Mucosa of stomach (tissue), 1 donor: ENCODE measurements around the gene HS2ST1.

Source experiments
- H3K27me3 ChIP-seq: one replicate; pipeline ENCODE4 v1.7.0; 2013; ENCODE audit warnings: mild to moderate bottlenecking, low read length; ENCODE audit not compliant: control insufficient read depth, insufficient read depth
- H3K36me3 ChIP-seq: one replicate; pipeline ENCODE4 v1.7.0; 2013; ENCODE audit warnings: low read length; ENCODE audit not compliant: control insufficient read depth, insufficient read depth
- H3K4me1 ChIP-seq: one replicate; pipeline ENCODE4 v1.7.0; 2013; ENCODE audit warnings: mild to moderate bottlenecking, low read length; ENCODE audit not compliant: control insufficient read depth, insufficient read depth
- H3K4me3 ChIP-seq: one replicate; pipeline ENCODE4 v1.7.0; 2013; ENCODE audit warnings: low read length
- H3K9ac ChIP-seq: one replicate; pipeline ENCODE4 v1.7.0; 2013; ENCODE audit warnings: mild to moderate bottlenecking, low read length, moderate library complexity
- H3K9me3 ChIP-seq: one replicate; pipeline ENCODE4 v1.7.0; 2013; ENCODE audit warnings: mild to moderate bottlenecking, low read length, moderate library complexity; ENCODE audit not compliant: control insufficient read depth
- donor health status: Pancreatic carcinoma.

HS2ST1 gene

GRCh38 chr1:87108814-87109411 lies 194.5 kb downstream of the HS2ST1 start:
- Histone ChIP-seq H3K4me1 (peaks cover 5% of the 10 kb centered on the region), H3K9ac (no peak overlapping the region), H3K36me3 (no peaks in the 10 kb centered on the region), H3K27me3 (no peaks in the 10 kb centered on the region), H3K4me3 (no peak overlapping the region), H3K9me3 (no peaks in the 10 kb centered on the region)

- Histone ChIP-seq H3K27me3 (no peaks in the 10 kb centered on the region), H3K4me1 (no peaks in the 10 kb centered on the region), H3K36me3 (no peaks in the 10 kb centered on the region), H3K4me3 (no peak overlapping the region), H3K9me3 (no peaks in the 10 kb centered on the region), H3K9ac (no peak overlapping the region)
Observed at GRCh38 chr1:87111659-87112371, 197.4 kb downstream of the HS2ST1 start.

GRCh38 chr1:87113313-87113712 lies 198.9 kb downstream of the HS2ST1 start:
- no peaks in the 10 kb centered on the region for H3K27me3 ChIP-seq
- no peak overlapping the region for H3K9ac ChIP-seq
- no peaks in the 10 kb centered on the region for H3K4me1 ChIP-seq
- no peaks in the 10 kb centered on the region for H3K9me3 ChIP-seq
- H3K36me3 ChIP-seq = no peaks in the 10 kb centered on the region
- H3K4me3 ChIP-seq = no peak overlapping the region

GRCh38 chr1:87115317-87115890 lies 201.0 kb downstream of the HS2ST1 start:
- H3K4me1 ChIP-seq = no peaks in the 10 kb centered on the region
- no peaks in the 10 kb centered on the region for H3K9me3 ChIP-seq
- no peaks in the 10 kb centered on the region for H3K27me3 ChIP-seq
- H3K36me3 ChIP-seq = no peaks in the 10 kb centered on the region
- no peak overlapping the region for H3K9ac ChIP-seq
- H3K4me3 ChIP-seq = no peak overlapping the region

- no peak overlapping the region for H3K9ac ChIP-seq
- H3K27me3 ChIP-seq = no peaks in the 10 kb centered on the region
- H3K4me3 ChIP-seq = no peak overlapping the region
- H3K36me3 ChIP-seq = no peaks in the 10 kb centered on the region
- no peaks in the 10 kb centered on the region for H3K4me1 ChIP-seq
- H3K9me3 ChIP-seq = no peaks in the 10 kb centered on the region
Observed at GRCh38 chr1:87115891-87116290, 201.5 kb downstream of the HS2ST1 start.

GRCh38 chr1:87117761-87118368 lies 203.4 kb downstream of the HS2ST1 start:
- H3K4me1 ChIP-seq = no peaks in the 10 kb centered on the region
- no peaks in the 10 kb centered on the region for H3K36me3 ChIP-seq
- H3K4me3 ChIP-seq = no peak overlapping the region
- H3K27me3 ChIP-seq = no peaks in the 10 kb centered on the region
- H3K9me3 ChIP-seq = no peaks in the 10 kb centered on the region
- no peak overlapping the region for H3K9ac ChIP-seq

GRCh38 chr1:87119541-87120140 lies 205.2 kb downstream of the HS2ST1 start:
- H3K9me3 ChIP-seq = no peaks in the 10 kb centered on the region
- H3K36me3 ChIP-seq = no peaks in the 10 kb centered on the region
- no peak overlapping the region for H3K9ac ChIP-seq
- H3K4me3 ChIP-seq = no peak overlapping the region
- no peaks in the 10 kb centered on the region for H3K27me3 ChIP-seq
- no peaks in the 10 kb centered on the region for H3K4me1 ChIP-seq

- H3K4me1 ChIP-seq = no peaks in the 10 kb centered on the region
- no peaks in the 10 kb centered on the region for H3K27me3 ChIP-seq
- H3K9me3 ChIP-seq = no peaks in the 10 kb centered on the region
- H3K36me3 ChIP-seq = no peaks in the 10 kb centered on the region
- no peak overlapping the region for H3K4me3 ChIP-seq
- H3K9ac ChIP-seq = no peak overlapping the region
Observed at GRCh38 chr1:87120779-87121178, 206.3 kb downstream of the HS2ST1 start.

GRCh38 chr1:87121711-87122163 lies 207.3 kb downstream of the HS2ST1 start:
- no peaks in the 10 kb centered on the region for H3K9me3 ChIP-seq
- H3K4me1 ChIP-seq = no peaks in the 10 kb centered on the region
- H3K27me3 ChIP-seq = no peaks in the 10 kb centered on the region
- H3K4me3 ChIP-seq = no peak overlapping the region
- no peaks in the 10 kb centered on the region for H3K36me3 ChIP-seq
- no peak overlapping the region for H3K9ac ChIP-seq

GRCh38 chr1:87122243-87122642 lies 207.8 kb downstream of the HS2ST1 start:
- no peaks in the 10 kb centered on the region for H3K27me3 ChIP-seq
- no peak overlapping the region for H3K4me3 ChIP-seq
- H3K4me1 ChIP-seq = no peaks in the 10 kb centered on the region
- H3K9ac ChIP-seq = no peak overlapping the region
- no peaks in the 10 kb centered on the region for H3K9me3 ChIP-seq
- H3K36me3 ChIP-seq = no peaks in the 10 kb centered on the region

- no peak overlapping the region for H3K9ac ChIP-seq
- no peaks in the 10 kb centered on the region for H3K9me3 ChIP-seq
- no peaks in the 10 kb centered on the region for H3K4me1 ChIP-seq
- no peaks in the 10 kb centered on the region for H3K27me3 ChIP-seq
- no peak overlapping the region for H3K4me3 ChIP-seq
- no peaks in the 10 kb centered on the region for H3K36me3 ChIP-seq
Observed at GRCh38 chr1:87123610-87124009, 209.2 kb downstream of the HS2ST1 start.
